Measurements from ENCODE around the gene CLECL1.
"Not testable (repeated sequence)": the region's sequence is repeated elsewhere in the genome, so short reads cannot be mapped to it uniquely, and the experiment has no call there.

Gene CLECL1

DNA sequence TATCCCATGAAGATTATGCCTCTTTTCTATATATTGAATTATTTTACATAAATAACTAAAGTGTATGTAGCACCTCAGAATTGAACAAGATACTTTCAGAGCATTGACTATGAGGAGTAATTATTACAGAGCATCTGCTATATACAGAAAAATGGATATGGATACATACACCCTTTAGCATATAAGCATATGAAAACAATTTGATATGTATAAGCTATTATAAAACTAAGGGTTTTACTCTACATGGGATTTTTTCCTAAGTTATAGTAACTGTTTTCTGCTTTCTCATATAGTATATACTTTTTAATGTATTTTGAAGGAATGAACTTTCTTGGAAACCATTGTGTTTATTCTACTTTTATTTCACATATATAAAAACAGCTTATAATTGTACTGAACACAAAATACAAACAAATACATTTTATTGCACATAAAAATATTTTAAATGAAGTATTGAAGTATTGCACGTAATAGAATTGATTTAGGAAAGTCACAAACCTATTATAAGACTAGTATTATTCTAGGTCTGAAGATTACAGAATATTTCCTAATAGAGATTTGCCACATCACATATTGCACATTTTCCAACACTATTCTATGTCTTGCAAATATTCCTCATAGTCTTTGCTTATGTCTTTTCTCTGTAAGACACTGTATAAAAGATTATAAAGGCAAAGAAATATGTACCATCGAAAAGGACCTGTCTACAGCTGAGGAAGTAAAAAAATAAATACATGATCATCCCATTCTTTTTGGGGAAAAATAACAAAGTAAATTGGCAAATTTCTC lies 19.4 kb upstream of the CLECL1 start:
- DNase-seq (ENCODE audit: low read depth in 4 of 4, low spot score in 1 of 4): no peak

DNA sequence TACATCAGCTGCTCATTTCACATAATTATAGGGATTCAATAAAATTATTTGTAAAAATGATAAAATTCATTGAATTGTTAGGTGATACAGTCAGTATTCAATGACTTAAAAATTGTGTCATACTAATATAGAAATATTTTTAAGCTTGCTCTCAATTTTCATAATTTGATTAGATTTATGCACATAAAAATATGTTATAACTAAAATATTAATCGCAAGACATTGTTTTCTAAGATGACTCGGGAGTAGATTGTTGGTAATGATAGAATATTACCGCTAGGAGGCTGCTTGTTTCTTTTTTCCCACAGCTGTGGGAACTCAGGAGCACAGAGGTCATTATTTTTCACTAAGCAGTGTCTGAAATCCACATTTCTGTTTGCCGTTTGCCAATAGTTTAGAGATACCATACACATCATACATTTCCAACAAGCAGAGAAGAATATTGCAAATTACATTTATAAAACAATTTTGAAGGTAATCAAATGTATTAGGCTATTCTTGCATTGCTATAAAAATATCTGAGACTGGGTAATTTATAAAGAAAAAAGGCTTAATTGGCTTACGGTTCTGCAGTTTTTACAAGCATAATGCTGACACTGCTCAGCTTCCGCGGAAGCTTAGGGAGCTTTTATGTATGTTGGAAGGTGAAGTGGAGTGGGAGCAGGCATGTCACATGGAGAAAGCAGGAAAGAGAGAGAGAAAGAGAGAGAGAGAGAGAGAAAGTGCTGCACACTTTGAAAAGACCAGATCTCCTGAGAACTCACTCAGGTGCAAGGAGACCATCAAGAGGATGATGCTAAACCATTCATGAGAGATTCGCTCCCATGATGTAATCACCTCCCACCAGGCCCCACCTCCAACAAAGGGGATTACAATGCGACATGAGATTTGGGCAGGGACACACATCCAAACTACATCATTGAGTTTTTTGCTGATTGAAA lies 18.6 kb upstream of the CLECL1 start:
- no peak for DNase-seq (ENCODE audit: low read depth in 4 of 4, low spot score in 1 of 4)

DNA sequence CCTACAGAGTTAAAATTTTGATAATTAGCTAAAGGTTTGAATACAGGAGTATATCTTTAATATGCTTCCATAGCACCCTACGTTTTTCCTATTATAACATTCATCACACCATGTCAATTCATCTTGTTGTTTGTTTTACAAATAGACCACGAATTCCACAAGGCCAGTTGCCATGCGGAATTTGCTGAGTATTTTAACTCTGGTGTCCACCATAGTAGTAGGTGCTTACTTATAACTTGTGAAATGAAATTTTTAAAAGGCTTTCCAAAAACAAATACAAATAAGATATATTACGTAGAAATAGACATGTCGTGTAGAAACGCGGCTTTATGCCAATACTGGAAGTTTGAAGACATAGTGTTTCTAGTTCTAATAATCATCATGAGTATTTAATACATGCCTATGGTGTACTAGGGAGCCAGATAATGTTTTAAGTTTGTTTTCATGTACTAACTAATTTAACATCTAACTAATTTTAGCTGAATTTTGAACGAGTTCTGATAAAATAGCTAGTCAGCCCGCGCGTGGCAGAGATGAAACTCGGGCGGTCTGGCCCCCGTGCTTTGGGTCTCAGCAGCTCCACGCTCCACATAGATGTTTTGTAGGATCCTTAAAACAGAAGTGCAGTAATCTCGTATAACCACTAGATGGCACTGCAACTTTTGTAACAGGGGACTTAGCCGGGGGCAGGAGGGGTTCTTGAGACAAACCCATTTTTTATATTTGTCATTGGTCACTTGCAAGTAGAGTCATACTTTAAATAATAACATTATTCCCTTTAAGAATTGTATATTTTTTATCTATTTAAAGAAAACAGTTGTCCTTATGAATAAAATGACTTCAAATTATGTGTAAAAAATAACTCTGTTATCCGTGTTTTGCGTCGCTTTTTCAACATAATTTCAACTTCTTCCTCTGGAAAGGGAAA lies 17.6 kb upstream of the CLECL1 start:
- DNase-seq (ENCODE audit: low read depth in 4 of 4, low spot score in 1 of 4): peak in 1 of 4 experiments; percentile 39

DNA sequence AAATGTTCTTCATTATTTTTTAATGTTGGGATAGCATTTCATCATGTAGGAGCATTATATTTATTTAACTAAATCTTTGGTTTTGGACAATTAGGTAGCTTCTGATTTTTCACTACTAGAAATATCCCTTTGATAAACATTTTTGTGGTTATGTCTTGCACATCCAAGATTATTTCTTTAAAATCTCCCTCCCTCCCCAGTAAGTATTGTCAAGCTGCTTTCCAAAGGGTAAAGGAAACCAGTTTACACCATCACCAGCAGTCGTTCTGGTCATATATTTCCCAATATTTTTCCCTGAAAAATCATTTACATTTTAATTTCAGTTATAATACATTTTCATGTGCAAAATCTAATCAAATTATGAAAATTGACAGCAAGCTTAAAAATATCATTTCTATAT lies 16.7 kb upstream of the CLECL1 start:
- no peak for DNase-seq (ENCODE audit: low read depth in 4 of 4, low spot score in 1 of 4)

DNA sequence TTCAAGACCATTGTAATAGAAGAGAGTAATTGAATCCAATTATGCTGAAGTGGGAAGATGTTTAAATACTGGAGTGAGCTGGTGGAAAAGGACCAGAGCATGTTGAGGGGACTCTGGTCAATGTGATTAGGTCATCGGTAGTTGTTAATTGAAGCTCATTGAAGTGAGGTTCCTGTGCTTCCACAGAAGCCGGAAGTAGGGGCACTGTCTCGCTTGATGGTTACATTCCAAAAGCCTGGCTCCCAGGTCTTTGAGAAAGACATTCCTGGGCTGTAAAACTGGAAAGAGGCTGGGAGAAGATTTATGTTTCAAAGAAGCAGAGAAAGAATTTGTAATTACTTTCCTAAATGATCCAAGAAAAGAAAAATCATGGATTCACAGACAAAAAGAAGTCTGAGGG lies 12.3 kb upstream of the CLECL1 start:
- no peak for DNase-seq (ENCODE audit: low read depth in 4 of 4, low spot score in 1 of 4)

DNA sequence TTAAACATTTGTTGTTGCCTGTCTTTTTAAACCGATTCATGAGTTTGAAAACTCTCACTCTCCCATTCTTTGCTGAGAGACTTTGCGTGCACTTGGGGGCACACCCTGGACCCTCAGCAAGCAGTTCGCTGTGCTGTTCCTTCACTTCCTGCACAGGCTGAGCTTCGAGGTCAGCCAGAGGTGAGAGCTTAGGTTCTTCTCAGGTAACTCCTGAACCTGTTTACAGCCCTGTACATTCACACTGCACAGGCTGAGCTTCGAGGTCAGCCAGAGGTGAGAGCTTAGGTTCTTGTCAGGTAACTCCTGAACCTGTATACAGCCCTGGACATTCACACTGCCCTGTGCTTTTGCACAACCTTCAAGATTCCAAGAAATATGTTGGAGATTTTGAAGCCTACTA lies 9.8 kb upstream of the CLECL1 start:
- DNase-seq (ENCODE audit: low read depth in 4 of 4, low spot score in 1 of 4): no peak

DNA sequence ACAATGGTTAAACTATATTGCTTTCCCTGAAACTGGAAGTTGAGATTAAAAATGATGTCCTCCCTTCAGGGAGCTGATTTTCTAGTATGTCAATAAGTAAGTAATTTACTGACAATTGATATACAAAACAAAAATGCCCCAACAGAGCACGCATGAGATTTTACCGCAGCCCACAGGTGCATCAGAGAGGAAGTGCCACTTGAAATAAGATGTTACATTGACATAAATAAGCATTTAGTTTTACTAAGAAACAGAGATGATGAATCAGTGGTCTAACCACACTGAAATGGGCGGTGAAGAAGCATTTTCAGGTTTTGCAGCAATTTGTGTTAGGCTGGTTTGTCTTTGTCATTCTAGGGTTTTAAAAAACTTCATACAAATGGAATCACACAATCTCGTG lies 8.8 kb upstream of the CLECL1 start:
- DNase-seq (ENCODE audit: low read depth in 4 of 4, low spot score in 1 of 4): peak in 2 of 4 experiments; percentile 40 to 55

DNA sequence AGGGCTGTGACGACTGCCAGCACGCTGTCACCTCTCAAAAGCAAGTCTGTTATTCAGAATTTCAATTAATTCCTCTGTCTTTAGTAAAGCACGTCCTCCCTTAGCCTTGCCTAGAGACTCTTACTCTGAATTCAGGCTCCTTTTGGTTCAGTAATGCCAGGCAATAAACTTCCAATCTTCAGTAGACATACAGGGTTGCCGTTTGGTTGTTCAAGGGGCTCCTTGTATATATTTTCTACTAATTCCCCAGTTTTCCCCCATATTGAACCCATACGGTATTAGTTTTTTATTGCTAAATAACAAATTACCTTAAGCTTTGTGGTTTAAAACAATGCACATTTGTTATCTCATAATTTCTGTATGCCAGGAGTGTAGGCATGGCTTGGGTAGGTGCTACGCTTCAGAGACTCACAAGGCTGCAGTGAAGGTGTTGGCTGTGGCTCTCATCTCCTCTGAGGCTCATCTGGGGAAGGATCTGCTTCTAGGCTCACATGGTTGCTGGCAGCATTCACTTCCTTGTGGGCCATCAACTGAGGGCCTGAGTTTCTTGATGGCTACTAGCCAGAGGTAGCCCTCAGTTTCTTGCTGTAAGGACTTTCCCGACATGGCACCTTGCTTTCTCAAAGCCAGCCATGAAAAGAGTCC lies 7.3 kb upstream of the CLECL1 start:
- DNase-seq (ENCODE audit: low read depth in 4 of 4, low spot score in 1 of 4): no peak

DNA sequence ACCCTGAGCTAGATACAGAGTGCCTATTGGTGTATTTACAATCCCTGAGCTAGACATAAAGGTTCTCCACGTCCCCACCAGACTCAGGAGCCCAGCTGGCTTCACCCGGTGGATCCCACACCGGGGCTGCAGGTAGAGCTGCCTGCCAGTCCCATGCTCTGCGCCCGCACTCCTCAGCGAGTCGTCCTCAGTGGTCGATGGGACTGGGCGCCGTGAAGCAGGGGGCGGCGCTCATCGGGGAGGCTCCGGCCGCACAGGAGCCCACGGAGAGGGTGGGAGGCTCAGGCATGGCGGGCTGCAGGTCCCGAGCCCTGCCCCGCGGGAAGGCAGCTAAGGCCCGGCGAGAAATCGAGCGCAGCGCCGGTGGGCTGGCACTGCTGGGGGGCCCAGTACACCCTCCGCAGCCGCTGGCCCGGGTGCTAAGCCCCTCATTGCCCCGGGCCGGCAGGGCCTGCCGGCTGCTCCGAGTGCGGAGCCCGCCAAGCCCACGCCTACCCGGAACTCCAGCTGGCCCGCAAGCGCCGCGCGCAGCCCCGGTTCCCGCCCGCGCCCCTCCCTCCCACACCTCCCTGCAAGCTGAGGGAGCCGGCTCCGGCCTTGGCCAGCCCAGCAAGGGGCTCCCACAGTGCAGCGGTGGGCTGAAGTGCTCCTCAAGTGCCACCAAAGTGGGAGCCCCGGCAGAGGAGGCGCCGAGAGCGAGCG lies 6.7 kb upstream of the CLECL1 start:
- not testable (repeated sequence) for DNase-seq (ENCODE audit: low read depth in 4 of 4, low spot score in 1 of 4)

DNA sequence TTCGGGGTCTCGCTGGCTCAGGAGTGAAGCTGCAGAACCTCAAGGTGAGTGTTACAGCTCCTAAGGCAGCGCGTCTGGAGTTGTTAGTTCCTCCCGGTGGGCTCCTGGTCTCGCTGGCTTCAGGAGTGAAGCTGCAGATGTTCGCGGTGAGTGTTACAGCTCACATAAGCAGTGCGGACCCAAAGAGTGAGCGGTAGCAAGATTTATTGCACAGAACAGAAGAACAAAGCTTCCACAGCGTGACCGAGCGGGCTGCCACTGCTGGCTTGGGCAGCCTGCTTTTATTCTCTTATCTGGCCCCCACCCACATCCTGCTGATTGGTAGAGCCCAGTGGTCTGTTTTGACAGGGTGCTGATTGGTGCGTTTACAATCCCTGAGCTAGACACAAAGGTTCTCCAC lies 6.0 kb upstream of the CLECL1 start:
- DNase-seq (ENCODE audit: low read depth in 4 of 4, low spot score in 1 of 4): not testable (repeated sequence)

DNA sequence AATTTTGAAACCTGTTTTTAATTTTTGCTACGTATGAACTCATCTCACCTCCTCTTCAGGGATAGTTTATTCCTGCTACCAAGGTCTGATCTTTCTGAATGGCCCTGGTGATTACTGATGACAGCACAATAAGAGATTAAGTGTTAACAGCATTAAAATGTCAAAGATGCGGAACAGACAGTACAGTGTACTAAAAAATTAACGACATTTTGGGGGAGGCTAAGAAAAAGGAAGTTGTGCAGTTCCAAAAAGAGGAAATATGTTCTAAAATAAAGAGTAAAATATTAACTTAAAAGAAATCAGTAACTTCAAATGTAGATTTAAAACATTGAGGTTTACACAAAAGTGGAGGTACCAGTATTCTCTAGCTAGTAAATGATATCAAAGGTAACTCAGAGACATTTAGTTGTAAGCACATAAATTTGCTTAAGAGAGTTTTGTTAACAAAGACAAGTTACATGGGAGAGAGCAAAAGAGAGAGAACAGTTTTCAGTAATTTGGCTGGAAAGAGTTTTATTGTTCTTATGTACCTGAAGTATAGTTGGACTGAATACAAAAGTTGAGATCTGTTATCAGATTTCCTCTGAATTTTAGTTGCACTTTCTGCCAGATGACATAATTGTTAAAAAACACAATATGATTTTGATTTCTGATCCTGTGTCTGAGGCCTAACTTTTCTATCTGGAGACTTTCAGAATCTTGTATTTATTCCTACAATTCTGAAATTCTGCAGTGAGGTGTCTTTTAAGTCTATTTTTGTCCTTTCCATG lies 4.2 kb upstream of the CLECL1 start:
- no peak for DNase-seq (ENCODE audit: low read depth in 4 of 4, low spot score in 1 of 4)

DNA sequence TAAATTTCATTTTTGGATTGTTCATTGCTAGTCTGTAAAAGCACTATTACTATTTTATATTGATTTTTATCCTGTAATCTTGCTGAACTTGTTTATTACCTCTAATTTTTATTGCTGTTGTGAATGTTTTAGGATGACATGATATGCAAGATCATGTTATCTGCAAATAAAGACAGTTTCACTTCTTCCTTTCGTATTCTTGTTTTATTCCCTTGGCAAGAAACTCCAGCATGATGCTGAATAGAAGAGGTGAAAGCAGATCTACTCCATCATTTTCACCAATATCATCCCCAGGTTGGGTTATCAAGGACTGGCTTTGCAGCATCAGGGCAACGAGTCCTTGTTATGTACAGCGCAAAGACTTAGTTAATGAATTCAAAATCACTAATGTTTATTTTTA lies 2.7 kb upstream of the CLECL1 start:
- no peak for DNase-seq (ENCODE audit: low read depth in 4 of 4, low spot score in 1 of 4)

DNA sequence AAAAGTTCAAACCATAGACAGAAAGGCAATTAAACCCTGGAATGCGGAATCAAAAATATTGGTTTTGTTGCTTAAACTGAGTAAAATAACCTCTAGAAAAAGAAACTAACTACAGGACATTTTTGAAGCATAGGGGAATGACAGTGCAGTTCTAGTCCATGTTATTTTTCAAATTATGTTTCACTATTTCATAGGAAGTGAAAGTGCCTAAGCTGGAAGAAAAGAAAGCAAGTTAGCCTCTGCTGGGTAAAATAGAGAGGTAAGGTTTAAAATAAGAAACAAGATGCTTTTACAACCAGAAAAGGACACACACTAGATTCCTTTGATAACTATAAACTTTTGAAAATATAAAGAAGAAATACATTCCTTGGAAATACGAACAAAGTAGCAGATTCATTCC lies 1.1 kb downstream of the CLECL1 start:
- no peak for DNase-seq (ENCODE audit: low read depth in 4 of 4, low spot score in 1 of 4)

DNA sequence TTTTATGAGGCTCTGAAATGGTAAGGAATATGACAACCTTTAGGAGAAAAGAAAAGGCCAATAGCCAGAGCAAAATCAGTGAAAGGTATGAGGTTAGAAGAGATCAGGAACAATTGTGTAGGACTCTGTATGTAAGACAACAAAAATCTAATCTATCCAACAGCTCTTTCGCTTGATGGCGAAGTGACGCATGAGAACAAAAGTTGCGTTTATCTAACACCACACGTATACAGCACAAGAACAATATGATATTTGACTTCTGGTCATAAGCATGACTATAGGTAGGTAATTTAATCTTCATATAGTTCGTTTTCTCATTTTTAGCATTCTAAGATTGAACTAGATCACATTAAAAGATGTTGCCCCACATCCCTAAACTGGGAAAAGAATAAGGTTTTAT lies 1.5 kb downstream of the CLECL1 start:
- DNase-seq (ENCODE audit: low read depth in 4 of 4, low spot score in 1 of 4): no peak

DNA sequence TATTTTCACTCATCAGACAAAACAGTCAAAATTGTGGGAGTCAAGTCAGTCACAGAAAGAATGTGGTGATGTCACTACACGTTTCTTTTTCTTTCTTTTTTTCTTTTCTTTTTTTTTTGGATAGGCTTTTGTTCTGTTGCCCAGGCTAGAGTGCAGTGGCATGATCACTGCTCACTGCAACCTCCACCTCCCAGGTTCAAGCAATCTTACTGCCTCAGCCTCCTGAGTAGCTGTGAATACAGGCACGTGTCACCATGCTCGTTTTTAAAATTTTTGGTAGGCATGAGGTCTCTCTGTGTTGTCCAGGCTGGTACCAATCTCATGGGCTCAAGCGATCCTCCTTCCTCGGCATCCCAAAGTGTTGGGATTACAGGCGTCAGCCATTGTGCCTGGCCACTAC lies 2.3 kb downstream of the CLECL1 start:
- DNase-seq (ENCODE audit: low read depth in 4 of 4, low spot score in 1 of 4): no peak

DNA sequence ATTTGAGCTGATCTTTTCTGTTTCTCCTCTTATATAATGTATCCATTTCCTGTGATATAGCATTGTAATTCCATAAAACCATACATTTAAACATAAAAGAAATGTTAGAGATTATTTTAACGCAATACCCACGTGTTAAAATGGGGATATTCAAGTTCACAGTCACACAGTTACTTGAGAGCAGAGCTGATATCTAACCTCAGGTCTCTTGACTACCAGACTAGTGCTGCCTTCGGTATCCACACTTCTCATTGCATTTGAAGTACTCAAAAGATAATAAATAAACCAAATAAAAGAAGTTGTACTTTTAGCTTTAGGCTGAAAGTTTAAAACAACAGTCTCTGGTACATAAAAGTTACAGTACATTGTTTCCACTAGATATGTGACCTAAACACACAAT lies 2.9 kb downstream of the CLECL1 start:
- no peak for DNase-seq (ENCODE audit: low read depth in 4 of 4, low spot score in 1 of 4)

DNA sequence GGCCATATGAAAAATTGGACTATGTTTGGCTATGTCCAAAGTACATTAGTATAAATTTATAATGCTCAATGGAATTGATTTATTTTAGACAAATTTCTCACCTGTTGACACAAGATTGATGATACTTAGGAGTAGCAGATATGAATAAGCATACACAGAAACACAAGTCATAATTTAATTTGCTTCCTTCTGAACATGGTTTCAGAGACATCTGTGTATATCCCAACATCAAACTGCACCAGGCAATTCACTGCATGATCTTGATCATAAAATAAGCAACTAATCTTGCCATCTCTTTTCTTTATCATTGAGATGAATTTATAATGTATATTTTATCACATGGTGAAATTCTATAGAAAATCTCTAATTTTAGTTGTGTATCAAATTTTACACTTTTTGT lies 3.8 kb downstream of the CLECL1 start:
- no peak for DNase-seq (ENCODE audit: low read depth in 4 of 4, low spot score in 1 of 4)

DNA sequence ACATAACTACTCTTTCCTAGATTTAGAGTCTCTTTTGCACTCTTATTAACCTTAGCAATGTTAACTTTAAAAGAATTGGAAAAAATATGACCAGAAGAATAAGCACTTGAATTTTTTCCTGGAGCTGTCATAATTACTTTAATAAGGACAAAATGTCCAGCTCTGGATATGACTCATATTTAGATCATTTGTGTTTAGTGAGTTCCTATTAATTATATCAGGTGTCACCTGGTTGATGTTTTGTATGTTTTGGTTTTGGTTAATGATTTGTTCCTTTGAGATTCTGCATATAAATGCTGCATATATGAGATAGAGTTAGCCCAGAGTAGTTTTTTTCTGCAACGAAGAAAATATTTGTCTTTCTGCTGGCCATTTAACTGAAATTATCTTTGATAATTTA lies 5.1 kb downstream of the CLECL1 start:
- DNase-seq (ENCODE audit: low read depth in 4 of 4, low spot score in 1 of 4): no peak

DNA sequence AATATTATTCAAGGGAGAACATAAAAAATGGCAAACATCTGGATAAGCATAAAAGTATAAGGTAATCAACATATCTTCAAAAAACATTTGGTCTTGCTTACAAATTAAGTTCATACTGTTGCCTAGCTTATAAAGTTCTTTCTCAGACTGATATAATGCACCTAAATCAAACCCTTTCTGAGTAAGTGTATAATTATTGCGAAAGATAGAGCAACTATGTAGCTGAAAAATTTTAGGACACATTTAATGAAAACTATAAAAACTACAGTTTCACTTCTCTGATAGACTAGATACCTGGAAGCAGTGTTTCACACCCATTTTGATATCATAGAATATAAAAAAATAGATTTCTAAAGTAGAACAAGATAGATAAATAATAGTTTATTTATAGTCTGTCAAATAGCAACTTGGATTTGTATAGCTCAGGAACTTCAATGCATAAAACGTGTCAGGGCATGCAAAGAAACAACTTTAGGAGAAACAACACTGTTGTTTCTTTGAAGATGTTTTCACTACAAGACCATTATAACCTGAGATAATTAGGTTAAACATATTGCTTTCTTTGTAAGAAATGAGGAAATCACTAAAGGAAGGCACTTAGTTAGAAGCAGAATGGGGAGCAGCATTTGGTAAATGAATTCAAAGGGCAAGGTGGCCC lies 7.6 kb downstream of the CLECL1 start:
- no peak for DNase-seq (ENCODE audit: low read depth in 4 of 4, low spot score in 1 of 4)

Data from stimulated activated CD4-positive, alpha-beta T cell treated with anti-CD3 and anti-CD28 coated beads, Interleukin-1b, Interleukin-23, amount 100 ng/mL, for 24 hours (primary cell).